ENCODE results near the gene CHD5.

- TF ChIP-seq CTCF (IDR thresholded peaks at IDR 0.05; ENCODE audit: low read depth, low read length): no peak
- no peak for TF ChIP-seq POLR2A (IDR thresholded peaks at IDR 0.05; ENCODE audit: extremely low read depth, insufficient read length)
Measured at GRCh38 chr1:6137758-6138157, 42.4 kb downstream of the CHD5 start.
